Endothelial cell of umbilical vein (primary cell): Measurements from ENCODE around the gene ZMYND11. TPM values are rescaled to one million over a fixed set of nuclear protein-coding genes. Genes with fewer than 3 reads are reported as not detected.

ENCODE experiments used
- BruUV-seq: library from RNA; stranded (reverse); fragments of 400-500 nt; replicated peaks from 2 replicates; lab custom pipeline; 2021; lab: Mats Ljungman, UMichigan
- CTCF ChIA-PET: fragments of 300-600, 350-600 bp; sonication (Branson Sonifier 250); formaldehyde crosslinking; loops from one replicate; lab custom pipeline; 2021; ENCODE audit warnings: antibody characterized with exemption, inconsistent platforms; lab: Charles Lee
- POLR2A ChIA-PET: fragments of 300-600, 350-600 bp; sonication (Branson Sonifier 250); formaldehyde crosslinking; loops from one replicate; lab custom pipeline; 2021; ENCODE audit warnings: antibody characterized with exemption, inconsistent platforms; lab: Charles Lee
- DNase-seq: peaks from one replicate; pipeline ENCODE4 v3.0.0-alpha.2; 2011; ENCODE audit warnings: low read depth, low spot score
- FAIRE-seq: peaks from 2 replicates; lab custom pipeline; 2011; peaks lifted over from hg19 to GRCh38; lab: Jason Lieb, UNC
- H2AFZ ChIP-seq: 2 replicates; pipeline ENCODE4 v1.6.0; 2012; ENCODE audit warnings: low read depth, low read length, control low read depth, inconsistent platforms
- H3K27ac ChIP-seq: 2 replicates; pipeline ENCODE4 v1.5.1; 2011; ENCODE audit warnings: low read depth, mild to moderate bottlenecking, control low read depth, low read length, moderate library complexity; ENCODE audit not compliant: insufficient read depth
- H3K27me3 ChIP-seq, 2 experiments: 2 replicates each; pipeline versions ENCODE4 v1.6.0 to v1.6.1; 2011; ENCODE audit warnings: low read length in 2 of 2, mixed read lengths in 1 of 2; ENCODE audit not compliant: control insufficient read depth in 2 of 2, insufficient read depth in 2 of 2
- H3K36me3 ChIP-seq, 2 experiments: 2 replicates in 1 of 2; 3 replicates in 1 of 2; pipeline ENCODE4 v1.5.1; 2011; ENCODE audit warnings: low read length in 2 of 2, mild to moderate bottlenecking in 1 of 2, moderate library complexity in 1 of 2; ENCODE audit not compliant: control insufficient read depth in 2 of 2, insufficient read depth in 2 of 2; ENCODE audit errors: extremely low read depth in 1 of 2
- H3K4me1 ChIP-seq: 3 replicates; pipeline ENCODE4 v1.5.1; 2011; ENCODE audit warnings: mild to moderate bottlenecking, low read length; ENCODE audit not compliant: control insufficient read depth, insufficient read depth; ENCODE audit errors: extremely low read depth
- H3K4me2 ChIP-seq: 2 replicates; pipeline ENCODE4 v1.6.1; 2011; ENCODE audit warnings: low read length, control low read depth, mixed read lengths; ENCODE audit not compliant: insufficient read depth
- H3K4me3 ChIP-seq, 3 experiments: fragments of 200-600 bp in 1 of 3; sonication (generic), shearing (Covaris generic) in 1 of 3; replicated peaks in 1 of 3; 2 replicates each; pipeline ENCODE4 v1.5.1; 2011 to 2016; ENCODE audit warnings: control low read depth in 3 of 3, low read length in 3 of 3, mild to moderate bottlenecking in 2 of 3, inconsistent platforms in 1 of 3, low read depth in 1 of 3, moderate library complexity in 1 of 3; ENCODE audit not compliant: insufficient read depth in 1 of 3
- H3K79me2 ChIP-seq: 2 replicates; pipeline ENCODE4 v1.6.0; 2012; ENCODE audit warnings: low read length, inconsistent platforms; ENCODE audit not compliant: control insufficient read depth, insufficient read depth
- H3K9ac ChIP-seq: replicated peaks from 2 replicates; pipeline ENCODE3; 2011; ENCODE audit warnings: low read length, control low read depth; ENCODE audit not compliant: insufficient read depth; ENCODE audit errors: extremely low read depth
- H3K9me1 ChIP-seq: replicated peaks from 3 replicates; pipeline ENCODE4 v1.6.0; 2011; ENCODE audit warnings: mild to moderate bottlenecking, low read length; ENCODE audit not compliant: control insufficient read depth, insufficient read depth; ENCODE audit errors: extremely low read depth
- H3K9me3 ChIP-seq: replicated peaks from 2 replicates; pipeline ENCODE4 v1.5.1; 2012; ENCODE audit warnings: low read length, inconsistent platforms; ENCODE audit not compliant: control insufficient read depth, insufficient read depth
- H4K20me1 ChIP-seq: replicated peaks from 2 replicates; pipeline ENCODE3; 2011; ENCODE audit warnings: mild to moderate bottlenecking, low read length; ENCODE audit not compliant: control insufficient read depth, insufficient read depth; ENCODE audit errors: extremely low read depth
- EZH2 ChIP-seq: IDR thresholded peaks from 2 replicates; pipeline ENCODE4 v1.6.1; 2012; ENCODE audit warnings: borderline replicate concordance, low read depth, mild to moderate bottlenecking, moderate library complexity, low read length, inconsistent platforms; ENCODE audit not compliant: severe bottlenecking
- FOS ChIP-seq: IDR thresholded peaks from 2 replicates; pipeline ENCODE4 v1.6.1; 2011; ENCODE audit warnings: mild to moderate bottlenecking, low read length, moderate library complexity, borderline replicate concordance; ENCODE audit not compliant: insufficient read depth
- GATA2 ChIP-seq: IDR thresholded peaks from 2 replicates; pipeline ENCODE4 v1.7.0; 2011; ENCODE audit warnings: low read depth, mild to moderate bottlenecking, moderate library complexity, mixed read lengths, low read length; ENCODE audit not compliant: insufficient read length, insufficient read depth
- JUN ChIP-seq: IDR thresholded peaks from 2 replicates; pipeline ENCODE4 v1.6.1; 2011; ENCODE audit warnings: borderline replicate concordance, low read depth; ENCODE audit not compliant: insufficient read length, insufficient read depth
- MYC ChIP-seq: IDR thresholded peaks from one replicate; pipeline ENCODE4 v1.6.1; 2011; ENCODE audit warnings: mild to moderate bottlenecking, low read depth, low read length
- POLR2A ChIP-seq: IDR thresholded peaks from 2 replicates; pipeline ENCODE4 v1.6.1; 2012; ENCODE audit warnings: low read depth, mild to moderate bottlenecking, control low read depth, low read length
- POLR2AphosphoS5 ChIP-seq: IDR thresholded peaks from 2 replicates; pipeline ENCODE4 v1.6.1; 2012; ENCODE audit warnings: low read depth, mild to moderate bottlenecking, control low read depth, low read length, moderate library complexity; ENCODE audit not compliant: insufficient read depth
- dilution Hi-C: fragments of 300-500 bp; cut with MboI; formaldehyde crosslinking; loops from one replicate; pipeline ENCODE4 v1.15.0; 2019; ENCODE audit warnings: low sequenced_read_pairs; ENCODE audit not compliant: extremely low pct_ligation_motif_present
- intact Hi-C: fragments of 100-400 bp; cut with micrococcal nuclease; formaldehyde crosslinking; loops from one replicate; pipeline ENCODE4 v1.10.0; 2022
- polyA plus RNA-seq, 4 experiments: library from polyadenylated mRNA; depleted of rRNA in 3 of 4; stranded (reverse) in 3 of 4; unstranded in 1 of 4; fragments of >200 nt; gene quantifications; 2 replicates each; pipeline versions ENCODE4 v1.2.1 to v1.2.3, GENCODE V29; 2011 to 2012; ENCODE audit warnings: missing spikeins in 1 of 4
- total RNA-seq: library from RNA; stranded (reverse); gene quantifications from 2 replicates; pipeline ENCODE4 v1.2.3, GENCODE V29; 2021
- TF ChIP-seq, protein P1 (sequence below): IDR thresholded peaks from 2 replicates; pipeline ENCODE4 v1.6.1; 2011; ENCODE audit not compliant: insufficient read depth, insufficient read length
- TF ChIP-seq, protein P2 (sequence below), 2 donors: IDR thresholded peaks; 1 replicate in 1 of 2; 2 replicates in 1 of 2; pipeline ENCODE4 v1.5.1; 2011; ENCODE audit warnings: low read length in 2 of 2, mild to moderate bottlenecking in 2 of 2, moderate library complexity in 2 of 2, control low read depth in 1 of 2, inconsistent platforms in 1 of 2, low read depth in 1 of 2; ENCODE audit not compliant: insufficient read depth in 1 of 2; ENCODE audit errors: extremely low read depth in 1 of 2

The ZMYND11 gene
- total and polyA plus RNA-seq, 2 donors (not counting 3 experiments of a cell fraction or from before 2014, with no cell fraction given): 17.0 to 56.0 TPM

DNA sequence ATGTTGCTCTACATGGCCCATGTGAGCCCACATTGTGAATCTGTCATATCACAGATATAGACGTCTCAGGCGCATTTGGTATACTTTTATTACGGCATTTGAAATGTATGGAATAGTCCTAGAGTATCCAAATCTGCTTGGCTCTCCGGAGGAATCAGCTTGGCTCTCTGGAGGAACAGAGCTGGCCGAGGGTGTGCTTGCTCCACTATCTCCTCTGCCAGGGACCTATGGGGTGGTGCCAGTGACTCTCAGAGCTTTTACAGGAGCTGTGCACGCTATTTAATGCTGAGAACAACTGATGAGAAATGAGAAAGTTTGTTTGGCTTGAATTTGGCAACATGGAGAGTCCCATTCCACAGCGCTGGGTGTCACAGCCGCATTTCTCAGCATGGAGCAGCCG lies 144.0 kb downstream of the ZMYND11 start:
- DNase-seq (no peak), FAIRE-seq (no peak)
- intact Hi-C loops (no loop called here), dilution Hi-C loops (no loop called here)
- no peak for TF ChIP-seq JUN
- TF ChIP-seq, protein P1, sequence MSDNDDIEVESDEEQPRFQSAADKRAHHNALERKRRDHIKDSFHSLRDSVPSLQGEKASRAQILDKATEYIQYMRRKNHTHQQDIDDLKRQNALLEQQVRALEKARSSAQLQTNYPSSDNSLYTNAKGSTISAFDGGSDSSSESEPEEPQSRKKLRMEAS: no peak
- TF ChIP-seq POLR2AphosphoS5: no peak
- TF ChIP-seq MYC: no peak
- TF ChIP-seq GATA2: no peak
- TF ChIP-seq, protein P2, sequence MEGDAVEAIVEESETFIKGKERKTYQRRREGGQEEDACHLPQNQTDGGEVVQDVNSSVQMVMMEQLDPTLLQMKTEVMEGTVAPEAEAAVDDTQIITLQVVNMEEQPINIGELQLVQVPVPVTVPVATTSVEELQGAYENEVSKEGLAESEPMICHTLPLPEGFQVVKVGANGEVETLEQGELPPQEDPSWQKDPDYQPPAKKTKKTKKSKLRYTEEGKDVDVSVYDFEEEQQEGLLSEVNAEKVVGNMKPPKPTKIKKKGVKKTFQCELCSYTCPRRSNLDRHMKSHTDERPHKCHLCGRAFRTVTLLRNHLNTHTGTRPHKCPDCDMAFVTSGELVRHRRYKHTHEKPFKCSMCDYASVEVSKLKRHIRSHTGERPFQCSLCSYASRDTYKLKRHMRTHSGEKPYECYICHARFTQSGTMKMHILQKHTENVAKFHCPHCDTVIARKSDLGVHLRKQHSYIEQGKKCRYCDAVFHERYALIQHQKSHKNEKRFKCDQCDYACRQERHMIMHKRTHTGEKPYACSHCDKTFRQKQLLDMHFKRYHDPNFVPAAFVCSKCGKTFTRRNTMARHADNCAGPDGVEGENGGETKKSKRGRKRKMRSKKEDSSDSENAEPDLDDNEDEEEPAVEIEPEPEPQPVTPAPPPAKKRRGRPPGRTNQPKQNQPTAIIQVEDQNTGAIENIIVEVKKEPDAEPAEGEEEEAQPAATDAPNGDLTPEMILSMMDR (IDR thresholded peaks at IDR 0.05; ENCODE audit: extremely low read depth in 1 of 2, insufficient read depth in 1 of 2, low read depth in 1 of 2, low read length in 2 of 2): no peak
- TF ChIP-seq FOS: no peak
- no peak for TF ChIP-seq POLR2A
- no peak for TF ChIP-seq EZH2
- no peaks in the 10 kb centered on the region for H3K9me3 ChIP-seq
- no peak overlapping the region for H3K4me3 ChIP-seq
- ChIA-PET POLR2A (no interaction called here), CTCF (no interaction called here)
- BruUV-seq: no TSS peak
- no peaks in the 10 kb centered on the region for H4K20me1 ChIP-seq
- H3K4me1 ChIP-seq: no peaks in the 10 kb centered on the region
- H3K36me3 ChIP-seq: no peaks in the 10 kb centered on the region
- H3K27ac ChIP-seq: no peak overlapping the region
- no peaks in the 10 kb centered on the region for H3K9me1 ChIP-seq
- H3K4me2 ChIP-seq: no peak overlapping the region
- no peak overlapping the region for H2AFZ ChIP-seq
- H3K79me2 ChIP-seq: no peaks in the 10 kb centered on the region
- H3K27me3 ChIP-seq: no peaks in the 10 kb centered on the region
- no peak overlapping the region for H3K9ac ChIP-seq
